Smooth muscle cell (in vitro differentiated cells): ENCODE data around the gene GPC6. TPM values are rescaled to one million over a fixed set of nuclear protein-coding genes. Genes with fewer than 3 reads are reported as not detected.

Source experiments
- DNase-seq: peaks from one replicate; lab custom pipeline; 2025; ENCODE audit not compliant: unreplicated experiment; lab: John Stamatoyannopoulos, UW
- H2AFZ ChIP-seq: fragments of 200-600 bp; sonication (generic); 2 replicates; pipeline ENCODE4 v1.6.0; 2016; ENCODE audit warnings: antibody characterized with exemption, low read depth, mild to moderate bottlenecking
- H3F3A ChIP-seq: fragments of 200-600 bp; sonication (generic); 2 replicates; pipeline ENCODE4 v1.6.0; 2017; ENCODE audit warnings: antibody characterized with exemption, low read depth
- H3K27ac ChIP-seq: fragments of 200-600 bp; sonication (generic); 2 replicates; pipeline ENCODE4 v1.5.1; 2016; ENCODE audit warnings: low read depth, mild to moderate bottlenecking
- H3K27me3 ChIP-seq: fragments of 200-600 bp; sonication (generic); 2 replicates; pipeline ENCODE4 v1.6.1; 2016; ENCODE audit warnings: low read depth, mild to moderate bottlenecking
- H3K36me3 ChIP-seq: fragments of 200-600 bp; sonication (generic); 2 replicates; pipeline ENCODE4 v1.5.1; 2016; ENCODE audit warnings: low read depth
- H3K4me1 ChIP-seq: fragments of 200-600 bp; sonication (generic); 2 replicates; pipeline ENCODE4 v1.5.1; 2016; ENCODE audit warnings: low read depth
- H3K4me2 ChIP-seq: fragments of 200-600 bp; sonication (generic); 2 replicates; pipeline ENCODE4 v1.6.0; 2016; ENCODE audit warnings: mild to moderate bottlenecking
- H3K4me3 ChIP-seq: fragments of 200-600 bp; sonication (generic); 2 replicates; pipeline ENCODE4 v1.5.1; 2016; ENCODE audit warnings: mild to moderate bottlenecking
- H3K79me2 ChIP-seq: fragments of 200-600 bp; sonication (generic); 2 replicates; pipeline ENCODE4 v1.6.0; 2016; ENCODE audit warnings: low read depth, mild to moderate bottlenecking
- H3K9ac ChIP-seq: fragments of 200-600 bp; sonication (generic); 2 replicates; pipeline ENCODE4 v1.6.0; 2016; ENCODE audit warnings: low read depth
- H3K9me3 ChIP-seq: fragments of 200-600 bp; sonication (generic); replicated peaks from 2 replicates; pipeline ENCODE4 v1.5.1; 2016; ENCODE audit warnings: low read depth
- H4K20me1 ChIP-seq: fragments of 200-600 bp; sonication (generic); 2 replicates; pipeline ENCODE4 v1.6.0; 2016; ENCODE audit warnings: low read depth
- CTCF ChIP-seq: fragments of 200-600 bp; sonication (generic); IDR thresholded peaks from 2 replicates; pipeline ENCODE4 v1.5.1; 2017; ENCODE audit warnings: borderline replicate concordance, mild to moderate bottlenecking, antibody characterized with exemption; ENCODE audit not compliant: insufficient read depth, poor library complexity, severe bottlenecking
- WGBS: methylation state at CpG from one replicate; pipeline ENCODE4 v1.1.7; 2016; ENCODE audit warnings: low lambda C conversion rate; 5-methylcytosine and 5-hydroxymethylcytosine counted together
- polyA plus RNA-seq: library from polyadenylated mRNA; unstranded; fragments of >200 nt; fragmentation: Nextera tagmentation; extraction: Ambion mirVana; gene quantifications from 2 replicates; pipeline ENCODE4 v1.2.1, GENCODE V29; 2016
- total RNA-seq: library from RNA; depleted of rRNA; stranded (reverse); fragments of >200 nt; gene quantifications from 2 replicates; pipeline ENCODE4 v1.2.3, GENCODE V29; 2014

GPC6 gene
- total and polyA plus RNA-seq, 2 experiments from 2014 or later = 19.7 to 68.5 TPM

GRCh38 chr13:93377196-93377595, 150.6 kb downstream of the GPC6 start:
- Histone ChIP-seq H3K27me3 (no peaks in the 10 kb centered on the region), H3F3A (no peaks in the 10 kb centered on the region), H4K20me1 (peaks cover 14% of the 10 kb centered on the region), H3K9ac (no peak overlapping the region), H3K9me3 (no peaks in the 10 kb centered on the region), H3K4me2 (no peak overlapping the region), H3K4me1 (no peaks in the 10 kb centered on the region), H3K79me2 (peaks cover 5% of the 10 kb centered on the region), H3K36me3 (no peaks in the 10 kb centered on the region), H3K4me3 (no peak overlapping the region), H2AFZ (no peak overlapping the region), H3K27ac (no peak overlapping the region)
- no peak for TF ChIP-seq CTCF
- no peak for DNase-seq
- 48% methylated on average over 5 of the region's 5 CpGs for WGBS

- Histone ChIP-seq H3K4me2 (no peak overlapping the region), H4K20me1 (peaks cover 5% of the 10 kb centered on the region), H2AFZ (no peak overlapping the region), H3K4me1 (no peaks in the 10 kb centered on the region), H3K9me3 (no peaks in the 10 kb centered on the region), H3K27me3 (no peaks in the 10 kb centered on the region), H3F3A (no peaks in the 10 kb centered on the region), H3K79me2 (peaks cover 9% of the 10 kb centered on the region), H3K36me3 (no peaks in the 10 kb centered on the region), H3K9ac (no peak overlapping the region), H3K4me3 (no peak overlapping the region), H3K27ac (no peak overlapping the region)
- 79% methylated on average over 2 of the region's 2 CpGs for WGBS
- TF ChIP-seq CTCF = no peak
- DNase-seq = no peak
These were observed 151.6 kb downstream of the GPC6 start for GRCh38 chr13:93378184-93378583.

GRCh38 chr13:93386116-93386515, 159.5 kb downstream of the GPC6 start:
- no peak for DNase-seq
- Histone ChIP-seq H3K27me3 (no peaks in the 10 kb centered on the region), H3K79me2 (peaks cover 18% of the 10 kb centered on the region), H3K9ac (no peak overlapping the region), H3F3A (no peaks in the 10 kb centered on the region), H3K36me3 (no peaks in the 10 kb centered on the region), H3K4me1 (no peaks in the 10 kb centered on the region), H3K4me3 (no peak overlapping the region), H3K4me2 (no peak overlapping the region), H2AFZ (no peak overlapping the region), H3K9me3 (no peaks in the 10 kb centered on the region), H4K20me1 (peaks cover 11% of the 10 kb centered on the region), H3K27ac (no peak overlapping the region)
- WGBS = 84% methylated on average over 5 of the region's 5 CpGs
- TF ChIP-seq CTCF = no peak

GRCh38 chr13:93388701-93389100, 162.1 kb downstream of the GPC6 start:
- Histone ChIP-seq H3K79me2 (peaks cover 21% of the 10 kb centered on the region), H3K27me3 (no peaks in the 10 kb centered on the region)

More at GRCh38 chr13:93388701-93389100, 162.1 kb downstream of the GPC6 start:
- H3K27ac ChIP-seq = no peak overlapping the region
- H3K4me3 ChIP-seq = no peak overlapping the region
- H3F3A ChIP-seq = no peaks in the 10 kb centered on the region
- H2AFZ ChIP-seq = no peak overlapping the region
- no peak for DNase-seq
- no peak for TF ChIP-seq CTCF
- H3K36me3 ChIP-seq = no peaks in the 10 kb centered on the region
- H3K9ac ChIP-seq = no peak overlapping the region
- H3K4me1 ChIP-seq = no peaks in the 10 kb centered on the region
- 46% methylated on average over 1 of the region's 1 CpG for WGBS
- H4K20me1 ChIP-seq = peaks cover 15% of the 10 kb centered on the region
- no peaks in the 10 kb centered on the region for H3K9me3 ChIP-seq
- H3K4me2 ChIP-seq = no peak overlapping the region
